ENCODE results near the gene AKT1S1. TPM values are rescaled to one million over a fixed set of nuclear protein-coding genes. Genes with fewer than 3 reads are reported as not detected.

The AKT1S1 gene
- total and polyA plus RNA-seq, 2 of the 13 experiments (the other 11 are each of a cell fraction or from before 2014, with no cell fraction given) = 13.5 to 27.8 TPM

DNA sequence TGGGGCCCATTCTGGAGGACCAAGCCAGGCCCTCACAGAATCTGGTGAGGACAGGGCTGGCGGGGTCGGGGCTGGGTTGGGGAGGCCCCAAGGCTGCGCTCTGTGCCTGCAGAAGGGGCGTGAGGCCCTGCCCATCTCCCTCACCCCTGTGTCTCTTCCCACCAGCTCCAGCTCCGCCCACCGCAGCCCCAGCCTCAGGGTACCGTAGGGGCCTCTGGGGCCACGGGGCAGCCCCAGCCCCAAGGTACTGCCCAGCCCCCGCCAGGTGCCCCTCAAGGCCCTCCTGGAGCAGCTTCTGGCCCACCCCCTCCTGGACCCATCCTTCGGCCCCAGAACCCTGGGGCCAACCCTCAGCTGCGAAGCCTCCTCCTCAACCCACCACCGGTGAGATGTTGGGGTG, 41.6 kb downstream of the AKT1S1 start (continued):
- no peak for TF ChIP-seq ZNF460 (CRISPR knock-in tag; IDR thresholded peaks at IDR 0.05; ENCODE audit: borderline replicate concordance)
- no peak for TF ChIP-seq ZNF891 (CRISPR knock-in tag; IDR thresholded peaks at IDR 0.05)
- no peak for TF ChIP-seq MAF1 (CRISPR knock-in tag; IDR thresholded peaks at IDR 0.05; ENCODE audit: borderline replicate concordance)
- TF ChIP-seq, protein P1, sequence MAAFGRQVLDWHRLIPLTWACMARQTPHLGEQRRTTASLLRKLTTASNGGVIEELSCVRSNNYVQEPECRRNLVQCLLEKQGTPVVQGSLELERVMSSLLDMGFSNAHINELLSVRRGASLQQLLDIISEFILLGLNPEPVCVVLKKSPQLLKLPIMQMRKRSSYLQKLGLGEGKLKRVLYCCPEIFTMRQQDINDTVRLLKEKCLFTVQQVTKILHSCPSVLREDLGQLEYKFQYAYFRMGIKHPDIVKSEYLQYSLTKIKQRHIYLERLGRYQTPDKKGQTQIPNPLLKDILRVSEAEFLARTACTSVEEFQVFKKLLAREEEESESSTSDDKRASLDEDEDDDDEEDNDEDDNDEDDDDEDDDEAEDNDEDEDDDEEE (CRISPR knock-in tag; IDR thresholded peaks at IDR 0.05) = no peak
- TF ChIP-seq, protein P2, sequence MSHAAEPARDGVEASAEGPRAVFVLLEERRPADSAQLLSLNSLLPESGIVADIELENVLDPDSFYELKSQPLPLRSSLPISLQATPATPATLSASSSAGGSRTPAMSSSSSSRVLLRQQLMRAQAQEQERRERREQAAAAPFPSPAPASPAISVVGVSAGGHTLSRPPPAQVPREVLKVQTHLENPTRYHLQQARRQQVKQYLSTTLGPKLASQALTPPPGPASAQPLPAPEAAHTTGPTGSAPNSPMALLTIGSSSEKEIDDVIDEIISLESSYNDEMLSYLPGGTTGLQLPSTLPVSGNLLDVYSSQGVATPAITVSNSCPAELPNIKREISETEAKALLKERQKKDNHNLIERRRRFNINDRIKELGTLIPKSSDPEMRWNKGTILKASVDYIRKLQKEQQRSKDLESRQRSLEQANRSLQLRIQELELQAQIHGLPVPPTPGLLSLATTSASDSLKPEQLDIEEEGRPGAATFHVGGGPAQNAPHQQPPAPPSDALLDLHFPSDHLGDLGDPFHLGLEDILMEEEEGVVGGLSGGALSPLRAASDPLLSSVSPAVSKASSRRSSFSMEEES (CRISPR knock-in tag; IDR thresholded peaks at IDR 0.05) = no peak
- no peak for TF ChIP-seq PAWR (CRISPR knock-in tag; IDR thresholded peaks at IDR 0.05; ENCODE audit: borderline replicate concordance)
- no peak for TF ChIP-seq PLRG1 (conservative IDR thresholded peaks at IDR 0.05)
- no peak for TF ChIP-seq SPEN (CRISPR knock-in tag; IDR thresholded peaks at IDR 0.05; ENCODE audit: low read depth)
- TF ChIP-seq YEATS4 (CRISPR knock-in tag; IDR thresholded peaks at IDR 0.05; ENCODE audit: borderline replicate concordance) = no peak
- TF ChIP-seq DNMT3B (CRISPR knock-in tag; conservative IDR thresholded peaks at IDR 0.05) = no peak

DNA sequence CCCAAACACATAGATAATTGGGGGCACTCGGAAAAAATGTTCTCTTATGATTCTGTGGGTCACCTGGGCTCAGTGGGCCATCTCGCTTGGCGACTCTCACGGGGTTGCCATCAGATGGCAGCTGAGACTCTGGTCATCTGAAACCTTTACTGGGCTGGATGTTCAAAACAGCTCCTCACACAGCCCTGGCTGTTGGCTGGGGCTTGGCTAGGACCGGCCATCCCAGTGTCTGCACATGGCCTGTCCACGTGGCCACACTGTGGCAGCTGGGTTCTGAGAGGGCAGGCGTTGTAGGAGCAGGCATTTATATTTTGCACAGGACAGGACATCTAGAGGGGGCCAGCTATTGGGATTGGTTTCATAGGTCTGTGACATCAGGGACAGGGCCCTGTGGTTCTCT, 43.6 kb downstream of the AKT1S1 start:
- no peak overlapping the region for H3K4me2 ChIP-seq (ENCODE audit: low read depth, low read length)
- ChIA-PET CTCF (ENCODE audit: low intra/inter-chr PET ratio, low total read pairs) (no interaction called here), POLR2A (no interaction called here)
- H3K9ac ChIP-seq (ENCODE audit: insufficient read depth, low read depth, low read length) = no peak overlapping the region
- in situ Hi-C loops (cut with HindIII; ENCODE audit: extremely low pct_ligation_motif_present, low pct_unique_long_range_greater_than_20kb) = no loop called here
- FAIRE-seq (no peak), DNase-seq (ENCODE audit: low spot score) (no peak), ATAC-seq (no peak)
- WGBS (ENCODE audit: low lambda C conversion rate) = 95% methylated on average over 4 of the region's 7 CpGs
- no peaks in the 10 kb centered on the region for H3K79me2 ChIP-seq (ENCODE audit: insufficient read depth, low read length)
- H2AFZ ChIP-seq (ENCODE audit: low read length) = no peak overlapping the region
- H3K27me3 ChIP-seq (ENCODE audit: control insufficient read depth in 1 of 2, insufficient read depth in 2 of 2, low read length in 2 of 2) = no peaks in the 10 kb centered on the region
- no TSS peak for BruUV-seq (replicated peaks)
- H4K20me1 ChIP-seq (ENCODE audit: insufficient read depth, low read length) = no peaks in the 10 kb centered on the region
- no peak overlapping the region for H3K4me3 ChIP-seq (replicated peaks in 1 of 3; ENCODE audit: insufficient read depth in 1 of 3, low read depth in 2 of 3, low read length in 3 of 3)
- H3K9me3 ChIP-seq (ENCODE audit: low read length) = no peaks in the 10 kb centered on the region
- intact Hi-C loops (cut with micrococcal nuclease; ENCODE audit: unreplicated experiment) = no loop called here
- H3K36me3 ChIP-seq (replicated peaks in 1 of 2; ENCODE audit: control insufficient read depth in 1 of 2, insufficient read depth in 2 of 2, low read length in 2 of 2) = peaks cover 31 to 63% of the 10 kb centered on the region in 2 experiments
- H3K27ac ChIP-seq (ENCODE audit: extremely low read length, insufficient read depth, low read length) = no peak overlapping the region
- no peaks in the 10 kb centered on the region for H3K4me1 ChIP-seq (ENCODE audit: insufficient read depth, low read length)
- TF ChIP-seq, protein P3, sequence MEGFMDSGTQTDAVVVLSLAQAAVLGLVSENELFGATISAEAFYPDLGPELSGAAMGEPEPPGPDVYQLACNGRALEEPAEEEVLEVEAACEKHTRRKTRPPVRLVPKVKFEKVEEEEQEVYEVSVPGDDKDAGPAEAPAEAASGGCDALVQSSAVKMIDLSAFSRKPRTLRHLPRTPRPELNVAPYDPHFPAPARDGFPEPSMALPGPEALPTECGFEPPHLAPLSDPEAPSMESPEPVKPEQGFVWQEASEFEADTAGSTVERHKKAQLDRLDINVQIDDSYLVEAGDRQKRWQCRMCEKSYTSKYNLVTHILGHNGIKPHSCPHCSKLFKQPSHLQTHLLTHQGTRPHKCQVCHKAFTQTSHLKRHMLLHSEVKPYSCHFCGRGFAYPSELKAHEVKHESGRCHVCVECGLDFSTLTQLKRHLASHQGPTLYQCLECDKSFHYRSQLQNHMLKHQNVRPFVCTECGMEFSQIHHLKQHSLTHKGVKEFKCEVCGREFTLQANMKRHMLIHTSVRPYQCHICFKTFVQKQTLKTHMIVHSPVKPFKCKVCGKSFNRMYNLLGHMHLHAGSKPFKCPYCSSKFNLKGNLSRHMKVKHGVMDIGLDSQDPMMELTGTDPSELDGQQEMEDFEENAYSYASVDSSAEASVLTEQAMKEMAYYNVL (CRISPR knock-in tag; IDR thresholded peaks at IDR 0.05; ENCODE audit: borderline replicate concordance) = no peak
- TF ChIP-seq, protein P4, sequence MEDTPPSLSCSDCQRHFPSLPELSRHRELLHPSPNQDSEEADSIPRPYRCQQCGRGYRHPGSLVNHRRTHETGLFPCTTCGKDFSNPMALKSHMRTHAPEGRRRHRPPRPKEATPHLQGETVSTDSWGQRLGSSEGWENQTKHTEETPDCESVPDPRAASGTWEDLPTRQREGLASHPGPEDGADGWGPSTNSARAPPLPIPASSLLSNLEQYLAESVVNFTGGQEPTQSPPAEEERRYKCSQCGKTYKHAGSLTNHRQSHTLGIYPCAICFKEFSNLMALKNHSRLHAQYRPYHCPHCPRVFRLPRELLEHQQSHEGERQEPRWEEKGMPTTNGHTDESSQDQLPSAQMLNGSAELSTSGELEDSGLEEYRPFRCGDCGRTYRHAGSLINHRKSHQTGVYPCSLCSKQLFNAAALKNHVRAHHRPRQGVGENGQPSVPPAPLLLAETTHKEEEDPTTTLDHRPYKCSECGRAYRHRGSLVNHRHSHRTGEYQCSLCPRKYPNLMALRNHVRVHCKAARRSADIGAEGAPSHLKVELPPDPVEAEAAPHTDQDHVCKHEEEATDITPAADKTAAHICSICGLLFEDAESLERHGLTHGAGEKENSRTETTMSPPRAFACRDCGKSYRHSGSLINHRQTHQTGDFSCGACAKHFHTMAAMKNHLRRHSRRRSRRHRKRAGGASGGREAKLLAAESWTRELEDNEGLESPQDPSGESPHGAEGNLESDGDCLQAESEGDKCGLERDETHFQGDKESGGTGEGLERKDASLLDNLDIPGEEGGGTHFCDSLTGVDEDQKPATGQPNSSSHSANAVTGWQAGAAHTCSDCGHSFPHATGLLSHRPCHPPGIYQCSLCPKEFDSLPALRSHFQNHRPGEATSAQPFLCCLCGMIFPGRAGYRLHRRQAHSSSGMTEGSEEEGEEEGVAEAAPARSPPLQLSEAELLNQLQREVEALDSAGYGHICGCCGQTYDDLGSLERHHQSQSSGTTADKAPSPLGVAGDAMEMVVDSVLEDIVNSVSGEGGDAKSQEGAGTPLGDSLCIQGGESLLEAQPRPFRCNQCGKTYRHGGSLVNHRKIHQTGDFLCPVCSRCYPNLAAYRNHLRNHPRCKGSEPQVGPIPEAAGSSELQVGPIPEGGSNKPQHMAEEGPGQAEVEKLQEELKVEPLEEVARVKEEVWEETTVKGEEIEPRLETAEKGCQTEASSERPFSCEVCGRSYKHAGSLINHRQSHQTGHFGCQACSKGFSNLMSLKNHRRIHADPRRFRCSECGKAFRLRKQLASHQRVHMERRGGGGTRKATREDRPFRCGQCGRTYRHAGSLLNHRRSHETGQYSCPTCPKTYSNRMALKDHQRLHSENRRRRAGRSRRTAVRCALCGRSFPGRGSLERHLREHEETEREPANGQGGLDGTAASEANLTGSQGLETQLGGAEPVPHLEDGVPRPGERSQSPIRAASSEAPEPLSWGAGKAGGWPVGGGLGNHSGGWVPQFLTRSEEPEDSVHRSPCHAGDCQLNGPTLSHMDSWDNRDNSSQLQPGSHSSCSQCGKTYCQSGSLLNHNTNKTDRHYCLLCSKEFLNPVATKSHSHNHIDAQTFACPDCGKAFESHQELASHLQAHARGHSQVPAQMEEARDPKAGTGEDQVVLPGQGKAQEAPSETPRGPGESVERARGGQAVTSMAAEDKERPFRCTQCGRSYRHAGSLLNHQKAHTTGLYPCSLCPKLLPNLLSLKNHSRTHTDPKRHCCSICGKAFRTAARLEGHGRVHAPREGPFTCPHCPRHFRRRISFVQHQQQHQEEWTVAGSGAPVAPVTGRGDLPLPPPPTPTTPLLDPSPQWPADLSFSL (CRISPR knock-in tag; IDR thresholded peaks at IDR 0.05) = no peak
